DOHH2 (cell line): ENCODE measurements around the gene PROK1.

ENCODE experiments used
- H3F3A ChIP-seq: fragments of 200-600 bp; sonication (generic), shearing (Covaris generic); 2 replicates; pipeline ENCODE4 v1.6.0; 2016; ENCODE audit warnings: antibody characterized with exemption, mild to moderate bottlenecking; ENCODE audit not compliant: control insufficient read depth, insufficient read depth
- H3K27ac ChIP-seq: fragments of 200-600 bp; sonication (generic); 2 replicates; pipeline ENCODE4 v1.5.1; 2014; ENCODE audit warnings: low read depth, mild to moderate bottlenecking, low read length, moderate library complexity
- H3K27me3 ChIP-seq: fragments of 200-600 bp; sonication (generic); 2 replicates; pipeline ENCODE4 v1.6.1; 2014; ENCODE audit warnings: mild to moderate bottlenecking, low read length, mixed read lengths; ENCODE audit not compliant: control insufficient read depth
- H3K36me3 ChIP-seq: fragments of 200-600 bp; sonication (generic); 2 replicates; pipeline ENCODE4 v1.6.1; 2014; ENCODE audit warnings: mild to moderate bottlenecking, low read length, moderate library complexity, mixed read lengths; ENCODE audit not compliant: control insufficient read depth
- H3K4me1 ChIP-seq: fragments of 200-600 bp; sonication (generic); 2 replicates; pipeline ENCODE4 v1.6.1; 2014; ENCODE audit warnings: mild to moderate bottlenecking, low read length, mixed read lengths; ENCODE audit not compliant: control insufficient read depth
- H3K4me2 ChIP-seq: fragments of 200-600 bp; sonication (generic); 2 replicates; pipeline ENCODE4 v1.6.0; 2014; ENCODE audit warnings: mild to moderate bottlenecking, low read length, moderate library complexity
- H3K4me3 ChIP-seq: fragments of 200-600 bp; sonication (generic); 2 replicates; pipeline ENCODE4 v1.5.1; 2014; ENCODE audit warnings: mild to moderate bottlenecking, low read length, mixed read lengths
- H3K79me2 ChIP-seq: fragments of 200-600 bp; sonication (generic); 2 replicates; pipeline ENCODE4 v1.6.1; 2014; ENCODE audit warnings: mild to moderate bottlenecking, low read length, mixed read lengths; ENCODE audit not compliant: control insufficient read depth
- H3K9me2 ChIP-seq: fragments of 200-600 bp; sonication (generic); replicated peaks from 2 replicates; pipeline ENCODE4 v1.6.1; 2014; ENCODE audit warnings: mild to moderate bottlenecking, low read length, mixed read lengths; ENCODE audit not compliant: control insufficient read depth
- H3K9me3 ChIP-seq: fragments of 200-600 bp; sonication (generic); 2 replicates; pipeline ENCODE4 v1.6.1; 2014; ENCODE audit warnings: antibody characterized with exemption, low read length, mixed read lengths; ENCODE audit not compliant: control insufficient read depth, insufficient read depth
- H4K20me1 ChIP-seq: fragments of 200-600 bp; sonication (generic); 2 replicates; pipeline ENCODE4 v1.6.0; 2014; ENCODE audit warnings: low read depth, mild to moderate bottlenecking, antibody characterized with exemption, low read length, moderate library complexity; ENCODE audit not compliant: control insufficient read depth, insufficient read depth
- EZH2phosphoT487 ChIP-seq: fragments of 200-600 bp; sonication (generic); IDR thresholded peaks from 2 replicates; pipeline ENCODE4 v1.6.1; 2017; ENCODE audit warnings: borderline replicate concordance, mild to moderate bottlenecking, antibody characterized with exemption, low read length, moderate library complexity, mixed read lengths
- TF ChIP-seq, protein P1 (sequence below): fragments of 200-600 bp; sonication (generic); IDR thresholded peaks from one replicate; pipeline ENCODE4 v1.5.1; 2014; ENCODE audit warnings: antibody characterized with exemption, mild to moderate bottlenecking, low read depth, low read length; ENCODE audit not compliant: poor library complexity, severe bottlenecking

PROK1 gene

DNA sequence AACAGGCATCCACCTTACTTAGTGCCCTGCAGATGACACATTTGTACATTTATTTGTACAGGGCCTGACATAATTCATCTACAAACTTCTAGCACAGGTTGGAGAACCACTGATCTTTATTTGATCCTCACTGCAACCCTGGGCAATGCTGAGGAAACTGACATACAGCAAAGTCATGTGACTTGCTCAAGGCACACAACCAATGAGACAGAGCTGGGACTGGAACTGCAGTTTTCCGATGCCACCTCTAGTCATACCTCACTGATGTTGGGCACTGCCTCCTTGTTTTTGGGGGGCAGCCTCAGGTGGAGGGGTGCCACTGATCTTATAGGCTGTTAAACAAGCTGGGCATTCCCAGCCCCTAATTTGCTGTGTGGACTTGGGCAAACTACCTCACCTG, 3.4 kb downstream of the PROK1 start:
- H3K4me2 ChIP-seq: no peak overlapping the region
- H3K9me2 ChIP-seq: no peaks in the 10 kb centered on the region
- TF ChIP-seq, protein P1, sequence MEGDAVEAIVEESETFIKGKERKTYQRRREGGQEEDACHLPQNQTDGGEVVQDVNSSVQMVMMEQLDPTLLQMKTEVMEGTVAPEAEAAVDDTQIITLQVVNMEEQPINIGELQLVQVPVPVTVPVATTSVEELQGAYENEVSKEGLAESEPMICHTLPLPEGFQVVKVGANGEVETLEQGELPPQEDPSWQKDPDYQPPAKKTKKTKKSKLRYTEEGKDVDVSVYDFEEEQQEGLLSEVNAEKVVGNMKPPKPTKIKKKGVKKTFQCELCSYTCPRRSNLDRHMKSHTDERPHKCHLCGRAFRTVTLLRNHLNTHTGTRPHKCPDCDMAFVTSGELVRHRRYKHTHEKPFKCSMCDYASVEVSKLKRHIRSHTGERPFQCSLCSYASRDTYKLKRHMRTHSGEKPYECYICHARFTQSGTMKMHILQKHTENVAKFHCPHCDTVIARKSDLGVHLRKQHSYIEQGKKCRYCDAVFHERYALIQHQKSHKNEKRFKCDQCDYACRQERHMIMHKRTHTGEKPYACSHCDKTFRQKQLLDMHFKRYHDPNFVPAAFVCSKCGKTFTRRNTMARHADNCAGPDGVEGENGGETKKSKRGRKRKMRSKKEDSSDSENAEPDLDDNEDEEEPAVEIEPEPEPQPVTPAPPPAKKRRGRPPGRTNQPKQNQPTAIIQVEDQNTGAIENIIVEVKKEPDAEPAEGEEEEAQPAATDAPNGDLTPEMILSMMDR: no peak
- no peak for TF ChIP-seq EZH2phosphoT487
- no peaks in the 10 kb centered on the region for H3K9me3 ChIP-seq
- no peak overlapping the region for H3K4me3 ChIP-seq
- no peaks in the 10 kb centered on the region for H3F3A ChIP-seq
- no peaks in the 10 kb centered on the region for H3K79me2 ChIP-seq
- peaks cover 28% of the 10 kb centered on the region for H3K27me3 ChIP-seq
- no peaks in the 10 kb centered on the region for H3K36me3 ChIP-seq
- no peaks in the 10 kb centered on the region for H4K20me1 ChIP-seq
- no peak overlapping the region for H3K27ac ChIP-seq
- peaks cover 2% of the 10 kb centered on the region for H3K4me1 ChIP-seq

DNA sequence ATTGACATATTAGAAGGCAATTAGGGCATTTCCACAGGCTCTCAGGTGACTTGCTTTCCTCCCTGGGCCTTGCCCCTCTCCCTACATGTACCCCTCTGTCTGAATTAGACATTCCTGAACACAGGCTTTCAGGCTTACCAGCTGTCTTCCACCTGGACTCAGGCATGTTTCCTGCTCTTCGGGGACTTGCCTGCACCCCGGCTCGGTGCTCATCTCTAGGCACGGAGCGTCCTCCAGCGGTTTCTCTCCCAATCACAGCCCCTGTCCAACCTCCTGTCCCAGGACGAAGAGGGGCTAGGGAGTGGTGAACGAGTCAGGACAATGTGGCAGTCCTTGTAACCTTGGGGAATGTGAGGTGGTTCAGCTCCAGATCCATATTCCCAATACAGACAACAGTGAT, 4.2 kb downstream of the PROK1 start:
- TF ChIP-seq, protein P1: no peak
- no peak for TF ChIP-seq EZH2phosphoT487

DNA sequence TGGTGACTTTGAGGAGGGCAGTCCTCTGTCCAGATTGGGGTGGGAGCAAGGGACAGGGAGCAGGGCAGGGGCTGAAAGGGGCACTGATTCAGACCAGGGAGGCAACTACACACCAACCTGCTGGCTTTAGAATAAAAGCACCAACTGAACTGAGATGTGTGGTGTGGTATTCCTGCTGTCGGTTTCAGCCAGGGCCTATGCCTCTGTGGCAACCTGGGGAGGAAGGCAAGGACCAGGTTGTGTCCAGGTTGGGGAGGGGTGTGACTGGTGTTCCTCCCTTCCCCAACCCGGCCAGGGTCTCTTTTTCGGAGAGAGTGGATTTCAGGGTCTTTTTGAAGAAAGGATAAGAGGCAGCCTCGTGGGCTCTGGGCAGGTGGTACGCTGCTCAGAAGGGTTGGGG, 6.3 kb downstream of the PROK1 start:
- no peaks in the 10 kb centered on the region for H3F3A ChIP-seq
- peaks cover 5% of the 10 kb centered on the region for H3K4me1 ChIP-seq
- H3K4me3 ChIP-seq: no peak overlapping the region
- no peaks in the 10 kb centered on the region for H3K9me3 ChIP-seq
- peaks cover 11% of the 10 kb centered on the region; the same call in 1 of the 2 replicates for H3K27me3 ChIP-seq
- no peaks in the 10 kb centered on the region for H4K20me1 ChIP-seq
- no peaks in the 10 kb centered on the region for H3K9me2 ChIP-seq
- no peak overlapping the region for H3K4me2 ChIP-seq
- no peaks in the 10 kb centered on the region for H3K79me2 ChIP-seq
- TF ChIP-seq, protein P1: no peak
- TF ChIP-seq EZH2phosphoT487: no peak
- no peak overlapping the region for H3K27ac ChIP-seq
- H3K36me3 ChIP-seq: no peaks in the 10 kb centered on the region

More for the DNA sequence above, 4.2 kb downstream of the PROK1 start:
- no peaks in the 10 kb centered on the region for H3K79me2 ChIP-seq
- no peaks in the 10 kb centered on the region for H3K9me3 ChIP-seq
- H3K4me1 ChIP-seq: peaks cover 5% of the 10 kb centered on the region
- no peaks in the 10 kb centered on the region for H3F3A ChIP-seq
- H3K36me3 ChIP-seq: no peaks in the 10 kb centered on the region
- H4K20me1 ChIP-seq: no peaks in the 10 kb centered on the region
- no peak overlapping the region for H3K4me2 ChIP-seq
- H3K27me3 ChIP-seq: peaks cover 28% of the 10 kb centered on the region
- H3K9me2 ChIP-seq: no peaks in the 10 kb centered on the region
- no peak overlapping the region for H3K4me3 ChIP-seq
- no peak overlapping the region for H3K27ac ChIP-seq
